Epithelial cell of proximal tubule (primary cell): ENCODE measurements around the gene NRP1. TPM values are rescaled to one million over a fixed set of nuclear protein-coding genes. Genes with fewer than 3 reads are reported as not detected.

Experiments used
- DNase-seq: peaks from one replicate; pipeline ENCODE4 v3.0.0-alpha.2; 2011; ENCODE audit warnings: low read depth
- H3K4me3 ChIP-seq: 2 replicates; pipeline ENCODE4 v1.5.1; 2011; ENCODE audit warnings: low read depth, mild to moderate bottlenecking, low read length
- total RNA-seq: library from RNA; depleted of rRNA; stranded (reverse); fragments of >200 nt; gene quantifications from 2 replicates; pipeline ENCODE4 v1.2.3, GENCODE V29; 2015
- TF ChIP-seq, protein P1 (sequence below): conservative IDR thresholded peaks from 2 replicates; pipeline ENCODE4 v1.5.1; 2012; ENCODE audit warnings: low read depth, mild to moderate bottlenecking, low read length

Gene NRP1
- total RNA-seq, 1 donor from 2014 or later: 62.7 TPM

DNA sequence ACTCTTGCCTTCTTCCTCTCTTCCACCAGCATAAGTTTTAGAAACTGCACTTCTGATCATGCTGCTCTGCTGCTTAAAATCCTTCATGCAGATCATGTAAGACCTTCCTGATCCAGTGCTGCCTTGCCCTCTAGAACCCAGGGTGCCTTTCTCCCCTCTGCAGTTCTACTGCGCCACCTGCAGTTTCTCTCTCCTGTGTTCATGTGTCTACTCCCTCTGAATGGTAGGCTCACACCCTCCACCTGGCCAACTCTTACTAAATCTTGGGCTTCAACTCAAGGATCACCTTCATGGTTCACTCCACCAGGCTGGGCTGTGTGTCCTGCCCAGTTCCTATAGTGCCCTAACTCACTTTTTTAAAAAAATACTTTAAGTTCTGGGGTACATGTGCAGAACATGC is 201.8 kb downstream of the NRP1 start:
- DNase-seq: no peak

DNA sequence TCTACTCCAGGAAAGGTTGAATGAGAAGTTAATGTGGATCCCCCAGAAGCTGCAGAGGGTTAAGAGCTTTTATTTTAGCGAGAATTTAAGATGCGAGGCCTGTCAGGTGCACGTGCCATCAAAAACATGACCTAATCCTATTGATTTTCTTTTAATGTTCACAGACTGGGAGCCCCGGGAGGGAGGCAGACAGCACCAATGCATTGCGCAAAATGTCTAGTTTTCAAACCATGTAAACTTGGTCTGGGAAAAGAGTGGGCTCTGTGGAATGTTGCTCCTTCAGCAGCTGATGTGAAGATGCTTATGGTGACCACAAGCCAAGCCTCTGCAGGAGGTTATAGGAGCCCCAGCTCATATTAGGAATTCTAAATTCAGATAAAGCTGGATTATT is 204.5 kb downstream of the NRP1 start:
- TF ChIP-seq, protein P1, sequence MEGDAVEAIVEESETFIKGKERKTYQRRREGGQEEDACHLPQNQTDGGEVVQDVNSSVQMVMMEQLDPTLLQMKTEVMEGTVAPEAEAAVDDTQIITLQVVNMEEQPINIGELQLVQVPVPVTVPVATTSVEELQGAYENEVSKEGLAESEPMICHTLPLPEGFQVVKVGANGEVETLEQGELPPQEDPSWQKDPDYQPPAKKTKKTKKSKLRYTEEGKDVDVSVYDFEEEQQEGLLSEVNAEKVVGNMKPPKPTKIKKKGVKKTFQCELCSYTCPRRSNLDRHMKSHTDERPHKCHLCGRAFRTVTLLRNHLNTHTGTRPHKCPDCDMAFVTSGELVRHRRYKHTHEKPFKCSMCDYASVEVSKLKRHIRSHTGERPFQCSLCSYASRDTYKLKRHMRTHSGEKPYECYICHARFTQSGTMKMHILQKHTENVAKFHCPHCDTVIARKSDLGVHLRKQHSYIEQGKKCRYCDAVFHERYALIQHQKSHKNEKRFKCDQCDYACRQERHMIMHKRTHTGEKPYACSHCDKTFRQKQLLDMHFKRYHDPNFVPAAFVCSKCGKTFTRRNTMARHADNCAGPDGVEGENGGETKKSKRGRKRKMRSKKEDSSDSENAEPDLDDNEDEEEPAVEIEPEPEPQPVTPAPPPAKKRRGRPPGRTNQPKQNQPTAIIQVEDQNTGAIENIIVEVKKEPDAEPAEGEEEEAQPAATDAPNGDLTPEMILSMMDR: no peak
- no peak for DNase-seq
- H3K4me3 ChIP-seq: no peak overlapping the region

More for the DNA sequence above, 201.8 kb downstream of the NRP1 start:
- H3K4me3 ChIP-seq: no peak overlapping the region
- TF ChIP-seq, protein P1: peak; percentile 50

DNA sequence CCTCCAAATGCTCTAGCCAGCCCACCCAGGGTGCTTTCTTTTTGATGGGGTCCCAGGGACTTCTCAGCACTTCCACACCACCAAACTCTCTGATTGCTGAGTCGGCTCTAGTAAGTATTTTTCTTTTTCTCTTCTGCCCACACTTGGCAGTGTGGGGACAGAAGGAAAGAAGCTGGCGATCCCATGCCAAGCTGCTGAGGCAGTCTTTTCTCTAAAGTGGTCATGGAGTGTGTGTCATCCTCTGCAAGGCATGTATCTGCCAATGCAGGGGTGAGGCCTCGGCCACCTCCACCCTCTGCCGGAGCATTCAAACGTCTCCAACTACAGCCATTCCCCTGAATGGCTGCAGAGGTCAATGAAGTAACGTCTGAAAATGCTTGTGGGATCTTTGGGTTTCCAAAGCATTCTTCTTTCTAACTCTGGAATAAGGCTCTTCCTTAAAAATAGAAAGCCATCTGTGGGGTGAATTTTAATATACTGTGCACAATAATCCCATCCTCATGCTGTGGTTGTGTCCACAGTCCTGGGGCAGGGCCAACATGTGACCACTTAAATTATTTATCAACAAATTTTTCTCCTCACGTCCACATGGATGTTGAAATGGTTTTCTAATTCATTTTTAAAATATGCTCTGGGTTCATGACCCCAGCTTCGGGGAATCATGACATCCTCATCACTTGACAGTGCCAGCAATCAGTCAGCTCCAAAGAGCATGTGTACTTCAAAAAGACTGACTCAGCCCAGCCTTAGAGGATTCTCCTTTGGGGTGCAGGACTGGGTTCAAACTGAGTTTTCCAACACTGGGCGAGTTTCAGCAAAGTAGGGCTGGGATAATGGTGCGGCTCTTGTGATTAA is 205.1 kb downstream of the NRP1 start:
- no peak for DNase-seq
- TF ChIP-seq, protein P1: no peak

DNA sequence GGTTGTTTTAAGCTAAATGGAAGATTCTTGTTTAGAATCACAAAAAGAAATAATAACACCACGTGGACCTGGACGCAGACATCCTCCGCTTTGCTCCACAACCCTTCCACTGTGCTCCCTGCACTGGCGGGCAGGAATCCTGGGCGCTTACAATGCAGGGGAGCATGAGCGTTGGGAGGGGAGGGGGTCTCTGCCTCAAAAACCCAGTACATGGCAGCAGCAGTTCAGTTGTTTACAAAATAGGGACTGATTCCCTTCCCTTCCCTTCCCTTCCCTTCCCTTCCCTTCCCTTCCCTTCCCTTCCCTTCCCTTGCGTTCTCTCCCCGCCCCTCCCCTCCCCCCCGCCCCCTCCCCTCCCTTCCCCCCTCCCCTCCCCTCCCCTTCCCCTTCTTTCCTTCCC is 206.8 kb downstream of the NRP1 start:
- TF ChIP-seq, protein P1: no peak
- no peak for DNase-seq
- no peak overlapping the region for H3K4me3 ChIP-seq

More for the DNA sequence above, 205.1 kb downstream of the NRP1 start:
- no peak overlapping the region for H3K4me3 ChIP-seq
